Measurements from ENCODE around the gene NOX3.
"Not testable (repeated sequence)": the region's sequence is repeated elsewhere in the genome, so short reads cannot be mapped to it uniquely, and the experiment has no call there.

Gene NOX3

GRCh38 chr6:155366325-155366724, 89.3 kb downstream of the NOX3 start:
- H3K27ac Mint-ChIP-seq = no peak overlapping the region
- H3K4me3 Mint-ChIP-seq = no peak overlapping the region
- no peak for DNase-seq
- no peaks in the 10 kb centered on the region for H3K36me3 Mint-ChIP-seq (ENCODE audit: low read depth)
- no peaks in the 10 kb centered on the region for H3K9me3 Mint-ChIP-seq
- no peaks in the 10 kb centered on the region for H3K4me1 Mint-ChIP-seq (ENCODE audit: low read depth)
- no peaks in the 10 kb centered on the region for H3K27me3 Mint-ChIP-seq

GRCh38 chr6:155364844-155365437, 90.7 kb downstream of the NOX3 start:
- Mint-ChIP-seq H3K4me1 (ENCODE audit: low read depth) (no peaks in the 10 kb centered on the region), H3K27me3 (no peaks in the 10 kb centered on the region), H3K27ac (no peak overlapping the region), H3K9me3 (no peaks in the 10 kb centered on the region), H3K36me3 (ENCODE audit: low read depth) (no peaks in the 10 kb centered on the region), H3K4me3 (no peak overlapping the region)
- no peak for DNase-seq

GRCh38 chr6:155364021-155364420, 91.6 kb downstream of the NOX3 start:
- not testable (repeated sequence) for DNase-seq; H3K4me1 Mint-ChIP-seq (ENCODE audit: low read depth); H3K9me3 Mint-ChIP-seq; H3K27ac Mint-ChIP-seq; H3K27me3 Mint-ChIP-seq; H3K4me3 Mint-ChIP-seq; H3K36me3 Mint-ChIP-seq (ENCODE audit: low read depth)

GRCh38 chr6:155362968-155363632, 92.5 kb downstream of the NOX3 start:
- H3K4me3 Mint-ChIP-seq, H3K27me3 Mint-ChIP-seq, DNase-seq: not testable (repeated sequence)

GRCh38 chr6:155354167-155354566, 101.5 kb downstream of the NOX3 start:
- no peaks in the 10 kb centered on the region for H3K36me3 Mint-ChIP-seq (ENCODE audit: low read depth)
- no peak overlapping the region for H3K27ac Mint-ChIP-seq
- DNase-seq = no peak
- H3K9me3 Mint-ChIP-seq = peaks cover 18% of the 10 kb centered on the region
- H3K4me1 Mint-ChIP-seq (ENCODE audit: low read depth) = no peaks in the 10 kb centered on the region
- no peak overlapping the region for H3K4me3 Mint-ChIP-seq
- peaks cover 12% of the 10 kb centered on the region for H3K27me3 Mint-ChIP-seq

More at GRCh38 chr6:155362968-155363632, 92.5 kb downstream of the NOX3 start:
- not testable (repeated sequence) for H3K4me1 Mint-ChIP-seq (ENCODE audit: low read depth); H3K36me3 Mint-ChIP-seq (ENCODE audit: low read depth); H3K9me3 Mint-ChIP-seq; H3K27ac Mint-ChIP-seq

- Mint-ChIP-seq H3K4me3 (no peak overlapping the region), H3K27me3 (peaks cover 12% of the 10 kb centered on the region), H3K27ac (no peak overlapping the region), H3K4me1 (ENCODE audit: low read depth) (peaks cover 5% of the 10 kb centered on the region), H3K9me3 (peaks cover 23% of the 10 kb centered on the region), H3K36me3 (ENCODE audit: low read depth) (no peaks in the 10 kb centered on the region)
- DNase-seq = no peak
Observed at GRCh38 chr6:155352811-155353210, 102.8 kb downstream of the NOX3 start.

- no peak overlapping the region for H3K4me3 Mint-ChIP-seq
- H3K4me1 Mint-ChIP-seq (ENCODE audit: low read depth) = peaks cover 7% of the 10 kb centered on the region
- H3K36me3 Mint-ChIP-seq (ENCODE audit: low read depth) = no peaks in the 10 kb centered on the region
- no peak for DNase-seq
- H3K27ac Mint-ChIP-seq = no peak overlapping the region
- peaks cover 26% of the 10 kb centered on the region for H3K9me3 Mint-ChIP-seq
- peaks cover 12% of the 10 kb centered on the region for H3K27me3 Mint-ChIP-seq
Observed at GRCh38 chr6:155352130-155352420, 103.6 kb downstream of the NOX3 start.

GRCh38 chr6:155351273-155352129, 104.1 kb downstream of the NOX3 start:
- peaks cover 30% of the 10 kb centered on the region for H3K9me3 Mint-ChIP-seq
- peaks cover 7% of the 10 kb centered on the region for H3K4me1 Mint-ChIP-seq (ENCODE audit: low read depth)
- no peak for DNase-seq
- no peaks in the 10 kb centered on the region for H3K36me3 Mint-ChIP-seq (ENCODE audit: low read depth)
- peaks cover 12% of the 10 kb centered on the region for H3K27me3 Mint-ChIP-seq
- no peak overlapping the region for H3K27ac Mint-ChIP-seq
- no peak overlapping the region for H3K4me3 Mint-ChIP-seq

- no peaks in the 10 kb centered on the region for H3K36me3 Mint-ChIP-seq (ENCODE audit: low read depth)
- peaks cover 8% of the 10 kb centered on the region for H3K27me3 Mint-ChIP-seq
- H3K4me3 Mint-ChIP-seq = no peak overlapping the region
- no peak for DNase-seq
- peaks cover 7% of the 10 kb centered on the region for H3K4me1 Mint-ChIP-seq (ENCODE audit: low read depth)
- peaks cover 29% of the 10 kb centered on the region for H3K9me3 Mint-ChIP-seq
- no peak overlapping the region for H3K27ac Mint-ChIP-seq
Observed at GRCh38 chr6:155349956-155350355, 105.7 kb downstream of the NOX3 start.

GRCh38 chr6:155349129-155349528, 106.5 kb downstream of the NOX3 start:
- DNase-seq = no peak
- Mint-ChIP-seq H3K9me3 (peaks cover 23% of the 10 kb centered on the region), H3K36me3 (ENCODE audit: low read depth) (no peaks in the 10 kb centered on the region), H3K4me1 (ENCODE audit: low read depth) (peaks cover 7% of the 10 kb centered on the region), H3K27me3 (peaks cover 3% of the 10 kb centered on the region), H3K4me3 (no peak overlapping the region), H3K27ac (no peak overlapping the region)

- no peak overlapping the region for H3K4me3 Mint-ChIP-seq
- H3K4me1 Mint-ChIP-seq (ENCODE audit: low read depth) = peaks cover 7% of the 10 kb centered on the region
- H3K9me3 Mint-ChIP-seq = peaks cover 18% of the 10 kb centered on the region
- no peaks in the 10 kb centered on the region for H3K36me3 Mint-ChIP-seq (ENCODE audit: low read depth)
- H3K27me3 Mint-ChIP-seq = peaks cover 3% of the 10 kb centered on the region
- no peak overlapping the region for H3K27ac Mint-ChIP-seq
- DNase-seq = no peak
Observed at GRCh38 chr6:155347800-155348199, 107.8 kb downstream of the NOX3 start.

GRCh38 chr6:155346957-155347356, 108.7 kb downstream of the NOX3 start:
- DNase-seq = no peak
- peaks cover 7% of the 10 kb centered on the region for H3K4me1 Mint-ChIP-seq (ENCODE audit: low read depth)
- H3K27me3 Mint-ChIP-seq = peaks cover 3% of the 10 kb centered on the region
- H3K36me3 Mint-ChIP-seq (ENCODE audit: low read depth) = no peaks in the 10 kb centered on the region
- H3K27ac Mint-ChIP-seq = no peak overlapping the region
- H3K9me3 Mint-ChIP-seq = peaks cover 15% of the 10 kb centered on the region
- no peak overlapping the region for H3K4me3 Mint-ChIP-seq

Data from activated T-cell treated with anti-CD3 and anti-CD28 coated beads, Interleukin-2, amount 50 U/mL, for 24 hours (primary cell).